IgD-negative memory B cell (primary cell): ENCODE results near the gene KLF17. TPM values are rescaled to one million over a fixed set of nuclear protein-coding genes. Genes with fewer than 3 reads are reported as not detected.
"Not testable (repeated sequence)": the region's sequence is repeated elsewhere in the genome, so short reads cannot be mapped to it uniquely, and the experiment has no call there.

ENCODE experiments used
- H3K27ac Mint-ChIP-seq, 3 donors: one replicate each; pipeline ENCODE4 v1.8.0; 2020 to 2022; ENCODE audit warnings: mild to moderate bottlenecking in 3 of 3, mixed read lengths in 3 of 3, moderate library complexity in 1 of 3
- H3K27me3 Mint-ChIP-seq: one replicate; pipeline ENCODE4 v1.8.0; 2021; ENCODE audit warnings: mixed read lengths
- H3K36me3 Mint-ChIP-seq: one replicate; pipeline ENCODE4 v1.8.0; 2020; ENCODE audit warnings: mild to moderate bottlenecking, mixed read lengths
- H3K4me1 Mint-ChIP-seq, 3 donors: one replicate each; pipeline ENCODE4 v1.8.0; 2020 to 2022; ENCODE audit warnings: mixed read lengths in 3 of 3, mild to moderate bottlenecking in 1 of 3
- H3K4me3 Mint-ChIP-seq, 4 donors: one replicate each; pipeline ENCODE4 v1.8.0; 2020 to 2022; ENCODE audit warnings: mild to moderate bottlenecking in 4 of 4, mixed read lengths in 4 of 4, moderate library complexity in 3 of 4
- H3K9me3 Mint-ChIP-seq, 3 donors: one replicate each; pipeline ENCODE4 v1.8.0; 2020 to 2021; ENCODE audit warnings: mixed read lengths in 3 of 3, mild to moderate bottlenecking in 1 of 3
- polyA plus RNA-seq: library from polyadenylated mRNA; unstranded; fragments of 300-500 nt; fragmentation: Illumina TruSeq; gene quantifications from one replicate; pipeline ENCODE4 v1.2.3, GENCODE V29; 2021

KLF17 gene
- polyA plus RNA-seq, 1 donor from 2014 or later = not detected

- no peak overlapping the region for H3K27ac Mint-ChIP-seq
- H3K4me3 Mint-ChIP-seq = no peak overlapping the region
- peaks cover 3% of the 10 kb centered on the region for H3K36me3 Mint-ChIP-seq
- peaks cover 6% of the 10 kb centered on the region for H3K27me3 Mint-ChIP-seq
- H3K4me1 Mint-ChIP-seq = no peaks in the 10 kb centered on the region
- no peaks in the 10 kb centered on the region for H3K9me3 Mint-ChIP-seq
Measured at GRCh38 chr1:44129616-44130500, 11.2 kb downstream of the KLF17 start.

GRCh38 chr1:44131411-44131810, 12.8 kb downstream of the KLF17 start:
- H3K36me3 Mint-ChIP-seq = peaks cover 3% of the 10 kb centered on the region
- no peaks in the 10 kb centered on the region for H3K4me1 Mint-ChIP-seq
- H3K27me3 Mint-ChIP-seq = peaks cover 6% of the 10 kb centered on the region
- no peak overlapping the region for H3K4me3 Mint-ChIP-seq
- no peak overlapping the region for H3K27ac Mint-ChIP-seq
- no peaks in the 10 kb centered on the region for H3K9me3 Mint-ChIP-seq

GRCh38 chr1:44134071-44134920, 15.7 kb downstream of the KLF17 start:
- Mint-ChIP-seq H3K4me1 (no peaks in the 10 kb centered on the region), H3K27me3 (peaks cover 2% of the 10 kb centered on the region), H3K27ac (no peak overlapping the region), H3K4me3 (no peak overlapping the region), H3K9me3 (no peaks in the 10 kb centered on the region), H3K36me3 (peaks cover 3% of the 10 kb centered on the region)

- H3K4me3 Mint-ChIP-seq = no peak overlapping the region
- no peaks in the 10 kb centered on the region for H3K9me3 Mint-ChIP-seq
- no peak overlapping the region for H3K27ac Mint-ChIP-seq
- H3K27me3 Mint-ChIP-seq = peaks cover 2% of the 10 kb centered on the region
- peaks cover 3% of the 10 kb centered on the region for H3K36me3 Mint-ChIP-seq
- no peaks in the 10 kb centered on the region for H3K4me1 Mint-ChIP-seq
Measured at GRCh38 chr1:44135886-44136285, 17.3 kb downstream of the KLF17 start.

- peaks cover 3% of the 10 kb centered on the region for H3K27me3 Mint-ChIP-seq
- H3K4me3 Mint-ChIP-seq = no peak overlapping the region
- H3K27ac Mint-ChIP-seq = no peak overlapping the region
- H3K4me1 Mint-ChIP-seq = no peaks in the 10 kb centered on the region
- peaks cover 0 to 6% (median 3%) of the 10 kb centered on the region in 3 donors for H3K9me3 Mint-ChIP-seq
- H3K36me3 Mint-ChIP-seq = peaks cover 3% of the 10 kb centered on the region
Measured at GRCh38 chr1:44138239-44138638, 19.6 kb downstream of the KLF17 start.

GRCh38 chr1:44139565-44139964, 20.9 kb downstream of the KLF17 start:
- H3K4me3 Mint-ChIP-seq, H3K36me3 Mint-ChIP-seq, H3K9me3 Mint-ChIP-seq, H3K27me3 Mint-ChIP-seq, H3K4me1 Mint-ChIP-seq, H3K27ac Mint-ChIP-seq: not testable (repeated sequence)

- H3K27ac Mint-ChIP-seq = peak within 1 kb of the TSS in 1 of 3 donors; percentile 59
- no peaks in the 10 kb centered on the region for H3K36me3 Mint-ChIP-seq
- H3K4me3 Mint-ChIP-seq = no peak within 1 kb of the TSS
Measured at GRCh38 chr1:44141531-44141930, 22.9 kb downstream of the KLF17 start, which contains the start of gene KLF18. Gene KLF18, minus strand, starts transcription at chr1:44141631. Its CDS starts 0 bp downstream, at chr1:44141631.

GRCh38 chr1:44144962-44145756, 26.5 kb downstream of the KLF17 start:
- Mint-ChIP-seq H3K27me3 (peaks cover 4% of the 10 kb centered on the region), H3K27ac (no peak overlapping the region), H3K36me3 (no peaks in the 10 kb centered on the region), H3K9me3 (peaks cover 5 to 13% (median 13%) of the 10 kb centered on the region in 3 donors), H3K4me1 (no peaks in the 10 kb centered on the region), H3K4me3 (no peak overlapping the region)

More at GRCh38 chr1:44141531-44141930, 22.9 kb downstream of the KLF17 start, which contains the start of gene KLF18:
- Mint-ChIP-seq H3K27me3 (peaks cover 4% of the 10 kb centered on the region), H3K9me3 (peaks cover 5 to 13% (median 13%) of the 10 kb centered on the region in 3 donors), H3K4me1 (no peaks in the 10 kb centered on the region)

GRCh38 chr1:44146536-44147361, 28.1 kb downstream of the KLF17 start:
- Mint-ChIP-seq H3K27me3 (peaks cover 10% of the 10 kb centered on the region), H3K36me3 (no peaks in the 10 kb centered on the region), H3K27ac (peak overlapping the region in 1 of 3 donors; percentile 27), H3K4me1 (no peaks in the 10 kb centered on the region), H3K9me3 (peaks cover 5 to 13% (median 11%) of the 10 kb centered on the region in 3 donors), H3K4me3 (no peak overlapping the region)

- no peak overlapping the region for H3K27ac Mint-ChIP-seq
- H3K36me3 Mint-ChIP-seq = no peaks in the 10 kb centered on the region
- no peaks in the 10 kb centered on the region for H3K4me1 Mint-ChIP-seq
- peaks cover 5 to 13% (median 11%) of the 10 kb centered on the region in 3 donors for H3K9me3 Mint-ChIP-seq
- peaks cover 13% of the 10 kb centered on the region for H3K27me3 Mint-ChIP-seq
- H3K4me3 Mint-ChIP-seq = no peak overlapping the region
Measured at GRCh38 chr1:44147582-44147981, 29.0 kb downstream of the KLF17 start.

GRCh38 chr1:44151332-44151731, 32.7 kb downstream of the KLF17 start:
- H3K36me3 Mint-ChIP-seq = no peaks in the 10 kb centered on the region
- peaks cover 15% of the 10 kb centered on the region for H3K27me3 Mint-ChIP-seq
- no peak overlapping the region for H3K4me3 Mint-ChIP-seq
- H3K9me3 Mint-ChIP-seq = peaks cover 0 to 2% (median 0%) of the 10 kb centered on the region in 3 donors
- H3K4me1 Mint-ChIP-seq = no peaks in the 10 kb centered on the region
- no peak overlapping the region for H3K27ac Mint-ChIP-seq

GRCh38 chr1:44151808-44152207, 33.2 kb downstream of the KLF17 start:
- H3K9me3 Mint-ChIP-seq = peaks cover 0 to 2% (median 0%) of the 10 kb centered on the region in 3 donors
- no peak overlapping the region for H3K4me3 Mint-ChIP-seq
- H3K36me3 Mint-ChIP-seq = no peaks in the 10 kb centered on the region
- no peaks in the 10 kb centered on the region for H3K4me1 Mint-ChIP-seq
- H3K27me3 Mint-ChIP-seq = peaks cover 13% of the 10 kb centered on the region
- no peak overlapping the region for H3K27ac Mint-ChIP-seq

GRCh38 chr1:44152692-44153091, 34.1 kb downstream of the KLF17 start:
- no peaks in the 10 kb centered on the region for H3K4me1 Mint-ChIP-seq
- H3K9me3 Mint-ChIP-seq = peaks cover 0 to 2% (median 0%) of the 10 kb centered on the region in 3 donors
- peak overlapping the region in 1 of 4 donors; percentile 18 for H3K4me3 Mint-ChIP-seq
- H3K27ac Mint-ChIP-seq = no peak overlapping the region
- H3K27me3 Mint-ChIP-seq = peaks cover 13% of the 10 kb centered on the region
- no peaks in the 10 kb centered on the region for H3K36me3 Mint-ChIP-seq

- H3K4me1 Mint-ChIP-seq = peaks cover 0 to 1% (median 0%) of the 10 kb centered on the region in 3 donors
- H3K9me3 Mint-ChIP-seq = peaks cover 0 to 2% (median 0%) of the 10 kb centered on the region in 3 donors
- H3K27me3 Mint-ChIP-seq = peaks cover 13% of the 10 kb centered on the region
- H3K27ac Mint-ChIP-seq = no peak overlapping the region
- H3K36me3 Mint-ChIP-seq = no peaks in the 10 kb centered on the region
- H3K4me3 Mint-ChIP-seq = no peak overlapping the region
Measured at GRCh38 chr1:44154049-44154448, 35.4 kb downstream of the KLF17 start.
